ENCODE measurements around the gene HOXD12.

Gene HOXD12

DNA sequence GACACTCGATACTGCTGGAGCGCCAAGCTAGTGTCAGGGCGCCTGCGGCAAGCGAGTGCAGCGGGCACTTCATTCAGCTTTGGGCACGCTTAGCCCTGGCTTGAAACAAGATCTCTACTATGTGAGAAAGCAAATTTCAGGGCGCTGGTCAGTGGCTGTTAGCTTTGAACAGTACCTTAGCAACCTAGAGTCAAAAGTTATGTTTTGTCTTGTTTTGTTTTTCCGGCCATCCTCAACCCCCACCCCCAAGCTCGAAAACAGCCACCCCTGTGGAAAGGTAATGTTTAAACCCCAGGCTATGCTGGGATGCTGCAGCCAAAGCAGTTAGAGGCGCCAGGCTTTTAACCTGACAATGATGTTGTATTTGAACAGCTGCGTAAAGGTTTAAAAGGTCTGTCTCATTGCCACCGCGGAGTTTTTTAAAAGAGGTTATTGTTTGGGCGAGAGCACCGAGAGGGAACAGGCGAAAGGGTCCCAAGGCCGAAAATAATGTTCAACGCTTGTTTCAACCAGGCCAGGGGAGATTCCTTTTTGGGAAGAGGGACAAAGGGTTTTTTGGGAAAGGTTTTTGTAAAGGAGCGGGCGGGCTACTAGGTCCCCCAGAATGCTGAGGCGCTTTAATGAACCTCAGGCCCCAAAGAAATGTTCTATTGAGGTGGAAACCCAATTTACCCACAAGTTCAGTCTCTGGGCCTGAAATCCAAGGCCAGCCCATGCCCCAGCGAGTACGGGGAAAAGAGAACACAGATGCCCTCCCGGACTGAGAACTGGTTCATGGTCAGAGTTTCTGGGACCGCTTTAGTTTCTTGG, 14.7 kb downstream of the HOXD12 start:
- Histone ChIP-seq H3K9ac (no peak overlapping the region), H3K4me3 (IDR thresholded peaks at IDR 0.05; ENCODE audit: insufficient read depth, low read depth, low read length) (no peak overlapping the region), H3K27me3 (ENCODE audit: insufficient read depth, low read depth) (no peaks in the 10 kb centered on the region), H3K4me1 (ENCODE audit: low read depth, poor library complexity, severe bottlenecking) (no peaks in the 10 kb centered on the region), H3K27ac (no peak overlapping the region), H3K36me3 (ENCODE audit: insufficient read depth) (no peaks in the 10 kb centered on the region), H3K4me2 (no peak overlapping the region), H3K79me2 (ENCODE audit: insufficient read depth, low read depth) (no peaks in the 10 kb centered on the region), H2AFZ (ENCODE audit: low read depth) (no peak overlapping the region), H4K20me1 (ENCODE audit: insufficient read depth) (no peaks in the 10 kb centered on the region)
- TF ChIP-seq CTCF (conservative IDR thresholded peaks at IDR 0.05; ENCODE audit: low read depth, low read length), result no peak

DNA sequence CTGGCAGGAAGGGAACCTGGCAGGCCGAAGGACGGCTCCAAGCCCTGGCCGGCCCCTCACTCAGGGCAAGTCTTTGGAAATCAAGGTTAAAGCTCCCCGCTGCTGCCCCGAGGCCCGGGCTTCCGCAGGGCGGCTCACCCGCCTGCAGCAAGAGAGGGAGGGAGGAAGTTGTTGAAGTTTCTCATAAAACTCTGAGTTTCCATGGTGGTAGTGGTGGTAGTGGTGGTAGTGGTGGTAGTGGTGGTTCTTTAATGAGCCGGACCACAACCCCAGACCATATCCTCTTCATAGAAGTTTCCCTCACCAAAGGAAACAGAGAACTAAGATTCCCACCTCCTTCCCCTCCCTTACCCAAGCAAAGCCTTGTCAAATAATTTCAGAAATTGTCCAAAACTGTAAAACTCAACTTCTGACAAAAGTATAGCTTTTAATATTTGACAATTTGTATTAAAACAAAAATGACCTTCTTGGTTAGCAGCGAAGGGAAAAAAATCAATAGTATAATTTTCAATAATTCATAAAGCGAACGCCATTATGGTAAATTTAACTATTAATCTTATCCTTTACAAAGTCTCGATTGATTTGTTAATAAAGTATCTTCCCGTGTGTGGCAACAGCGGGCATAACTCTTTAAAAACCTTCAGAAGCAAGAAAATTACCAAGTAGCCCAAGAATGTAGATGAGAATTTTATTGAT, 15.5 kb downstream of the HOXD12 start:
- no peaks in the 10 kb centered on the region for H3K27me3 ChIP-seq (ENCODE audit: insufficient read depth, low read depth)
- H4K20me1 ChIP-seq (ENCODE audit: insufficient read depth), result no peaks in the 10 kb centered on the region

DNA sequence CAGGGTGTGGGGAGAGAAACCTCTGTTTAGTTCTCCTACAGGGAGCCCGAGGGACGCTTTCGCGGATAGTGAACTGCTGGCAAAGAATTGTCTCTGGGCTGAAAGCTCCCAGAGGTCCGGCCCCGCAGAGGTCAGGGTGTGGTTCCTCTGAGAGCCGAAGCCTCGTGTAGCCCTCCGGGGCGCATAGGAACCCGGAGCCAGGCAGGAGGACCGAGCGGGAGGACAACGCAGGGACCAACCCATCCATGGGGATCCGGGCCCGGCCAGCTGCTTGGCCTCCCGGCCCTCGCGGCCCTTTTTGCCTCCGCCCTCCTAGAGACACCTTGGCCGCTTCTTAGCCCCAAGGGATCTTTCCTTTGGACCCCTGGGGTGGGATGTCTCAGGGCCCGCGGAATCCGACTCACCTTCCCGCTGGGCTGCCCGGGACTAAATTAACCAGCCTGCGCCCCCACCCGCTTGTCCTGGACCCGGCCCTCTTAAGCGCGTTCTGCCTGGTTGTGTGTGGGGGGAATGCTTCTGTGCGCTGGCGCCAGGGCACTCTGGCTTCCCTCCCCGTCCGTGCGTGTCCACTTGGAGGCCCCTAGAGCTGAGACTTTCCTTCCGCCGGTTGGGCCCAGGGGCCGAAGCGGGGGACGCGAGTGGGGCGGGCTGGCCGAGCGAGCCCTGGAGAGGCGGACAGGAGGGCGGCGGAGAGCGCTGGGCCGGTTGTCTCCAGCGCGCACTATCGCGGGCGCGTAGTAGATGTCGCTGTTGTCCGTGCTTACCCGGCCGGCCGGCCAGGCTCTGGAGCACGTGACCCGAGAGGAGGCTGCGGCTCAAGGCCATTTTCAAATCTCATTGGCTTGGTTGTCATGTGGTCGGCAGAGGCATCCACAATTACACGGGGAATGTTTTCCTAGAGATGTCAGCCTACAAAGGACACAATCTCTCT, 16.6 kb downstream of the HOXD12 start, which contains the start of gene HOXD10:
Gene HOXD10, plus strand, starts transcription at position 896 of the 931 bp plus-strand sequence. CDS start 56 bp downstream, outside the sequence.
- H4K20me1 ChIP-seq (ENCODE audit: insufficient read depth), result no peaks in the 10 kb centered on the region
- no peaks in the 10 kb centered on the region for H3K4me1 ChIP-seq (ENCODE audit: low read depth, poor library complexity, severe bottlenecking)
- H3K27ac ChIP-seq, result no peak within 1 kb of the TSS
- no peaks in the 10 kb centered on the region for H3K27me3 ChIP-seq (ENCODE audit: insufficient read depth, low read depth)
- H3K4me2 ChIP-seq, result no peak within 1 kb of the TSS
- H3K4me3 ChIP-seq (IDR thresholded peaks at IDR 0.05; ENCODE audit: insufficient read depth, low read depth, low read length), result no peak within 1 kb of the TSS
- H3K79me2 ChIP-seq (ENCODE audit: insufficient read depth, low read depth), result no peaks in the 10 kb centered on the region
- H2AFZ ChIP-seq (ENCODE audit: low read depth), result no peak within 1 kb of the TSS
- H3K36me3 ChIP-seq (ENCODE audit: insufficient read depth), result no peaks in the 10 kb centered on the region
- H3K9ac ChIP-seq, result no peak within 1 kb of the TSS
- no peak for TF ChIP-seq CTCF (conservative IDR thresholded peaks at IDR 0.05; ENCODE audit: low read depth, low read length)

More for the DNA sequence above, 15.5 kb downstream of the HOXD12 start:
- Histone ChIP-seq H3K4me2 (no peak overlapping the region), H3K4me3 (IDR thresholded peaks at IDR 0.05; ENCODE audit: insufficient read depth, low read depth, low read length) (no peak overlapping the region), H3K27ac (no peak overlapping the region), H3K9ac (no peak overlapping the region), H2AFZ (ENCODE audit: low read depth) (no peak overlapping the region), H3K4me1 (ENCODE audit: low read depth, poor library complexity, severe bottlenecking) (no peaks in the 10 kb centered on the region), H3K79me2 (ENCODE audit: insufficient read depth, low read depth) (no peaks in the 10 kb centered on the region), H3K36me3 (ENCODE audit: insufficient read depth) (no peaks in the 10 kb centered on the region)
- TF ChIP-seq CTCF (conservative IDR thresholded peaks at IDR 0.05; ENCODE audit: low read depth, low read length), result no peak

DNA sequence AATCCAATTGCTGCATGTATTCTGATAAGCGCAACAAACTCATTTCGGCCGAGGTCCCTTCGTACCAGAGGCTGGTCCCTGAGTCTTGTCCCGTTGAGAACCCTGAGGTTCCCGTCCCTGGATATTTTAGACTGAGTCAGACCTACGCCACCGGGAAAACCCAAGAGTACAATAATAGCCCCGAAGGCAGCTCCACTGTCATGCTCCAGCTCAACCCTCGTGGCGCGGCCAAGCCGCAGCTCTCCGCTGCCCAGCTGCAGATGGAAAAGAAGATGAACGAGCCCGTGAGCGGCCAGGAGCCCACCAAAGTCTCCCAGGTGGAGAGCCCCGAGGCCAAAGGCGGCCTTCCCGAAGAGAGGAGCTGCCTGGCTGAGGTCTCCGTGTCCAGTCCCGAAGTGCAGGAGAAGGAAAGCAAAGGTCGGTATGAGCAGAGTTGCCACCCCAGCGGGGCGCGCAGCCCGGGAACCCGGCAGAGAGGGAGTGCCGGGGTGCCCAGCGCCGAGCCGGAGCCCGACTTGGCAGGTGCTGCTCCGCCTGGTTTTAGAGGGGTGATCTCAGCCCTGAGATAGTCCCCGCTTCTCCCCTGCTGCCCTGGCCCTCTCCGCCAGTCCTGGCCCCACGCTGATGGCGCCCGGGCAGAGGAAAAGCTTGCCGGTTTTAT, 17.7 kb downstream of the HOXD12 start:
- no peaks in the 10 kb centered on the region for H4K20me1 ChIP-seq (ENCODE audit: insufficient read depth)

More for the DNA sequence above, 17.7 kb downstream of the HOXD12 start:
- H3K79me2 ChIP-seq (ENCODE audit: insufficient read depth, low read depth), result no peaks in the 10 kb centered on the region
- H3K27me3 ChIP-seq (ENCODE audit: insufficient read depth, low read depth), result no peaks in the 10 kb centered on the region
- H3K9ac ChIP-seq, result no peak overlapping the region
- H3K27ac ChIP-seq, result no peak overlapping the region
- no peak for TF ChIP-seq CTCF (conservative IDR thresholded peaks at IDR 0.05; ENCODE audit: low read depth, low read length)
- H3K4me3 ChIP-seq (IDR thresholded peaks at IDR 0.05; ENCODE audit: insufficient read depth, low read depth, low read length), result no peak overlapping the region
- H3K4me1 ChIP-seq (ENCODE audit: low read depth, poor library complexity, severe bottlenecking), result no peaks in the 10 kb centered on the region
- no peak overlapping the region for H2AFZ ChIP-seq (ENCODE audit: low read depth)
- no peak overlapping the region for H3K4me2 ChIP-seq
- H3K36me3 ChIP-seq (ENCODE audit: insufficient read depth), result no peaks in the 10 kb centered on the region
